CD4-positive, alpha-beta memory T cell (primary cell): ENCODE results near the gene TRIM63. TPM values are rescaled to one million over a fixed set of nuclear protein-coding genes. Genes with fewer than 3 reads are reported as not detected.

ENCODE experiments used
- CTCF ChIA-PET: fragments of 350-600 bp; sonication (Branson Sonifier 250); formaldehyde crosslinking; loops from one replicate; lab custom pipeline; 2021; ENCODE audit warnings: inconsistent platforms; ENCODE audit not compliant: partially characterized antibody; lab: Charles Lee
- POLR2A ChIA-PET: fragments of 350-600 bp; sonication (Branson Sonifier 250); formaldehyde crosslinking; loops from one replicate; lab custom pipeline; 2021; ENCODE audit not compliant: partially characterized antibody; lab: Charles Lee
- DNase-seq, 5 donors: peaks; one replicate each; pipeline versions ENCODE4 v3.0.0 to v3.0.0-alpha.2; 2020 to 2022; ENCODE audit warnings: mixed read lengths in 1 of 5
- H3K27ac ChIP-seq: one replicate; pipeline ENCODE4 v1.7.0; 2013; ENCODE audit warnings: low read depth, low read length
- H3K27me3 ChIP-seq: 2 replicates; pipeline ENCODE4 v1.7.0; 2013; ENCODE audit warnings: mild to moderate bottlenecking, low read length, moderate library complexity; ENCODE audit not compliant: insufficient read depth
- H3K36me3 ChIP-seq: 2 replicates; pipeline ENCODE4 v1.7.0; 2013; ENCODE audit warnings: mild to moderate bottlenecking, low read length, moderate library complexity; ENCODE audit not compliant: insufficient read depth
- H3K4me1 ChIP-seq: 2 replicates; pipeline ENCODE4 v1.7.0; 2013; ENCODE audit warnings: mild to moderate bottlenecking, low read length, moderate library complexity; ENCODE audit not compliant: insufficient read depth
- H3K4me3 ChIP-seq, 2 donors: one replicate each; pipeline ENCODE4 v1.7.0; 2013; ENCODE audit warnings: low read length in 2 of 2, mild to moderate bottlenecking in 1 of 2
- H3K9me3 ChIP-seq, 2 donors: one replicate each; pipeline ENCODE4 v1.7.0; 2013; ENCODE audit warnings: low read length in 2 of 2, control low read depth in 1 of 2; ENCODE audit not compliant: control insufficient read depth in 1 of 2
- H3K27ac Mint-ChIP-seq, 7 donors: one replicate each; pipeline ENCODE4 v1.8.0; 2020 to 2021; ENCODE audit warnings: mixed read lengths in 7 of 7, mild to moderate bottlenecking in 6 of 7, inconsistent platforms in 3 of 7, moderate library complexity in 3 of 7
- H3K27me3 Mint-ChIP-seq, 2 donors: one replicate each; pipeline ENCODE4 v1.8.0; 2020 to 2021; ENCODE audit warnings: mixed read lengths in 2 of 2
- H3K36me3 Mint-ChIP-seq, 2 donors: one replicate each; pipeline ENCODE4 v1.8.0; 2020 to 2021; ENCODE audit warnings: mixed read lengths in 2 of 2, inconsistent platforms in 1 of 2, mild to moderate bottlenecking in 1 of 2
- H3K4me1 Mint-ChIP-seq, 4 donors: one replicate each; pipeline ENCODE4 v1.8.0; 2020 to 2021; ENCODE audit warnings: mixed read lengths in 4 of 4, mild to moderate bottlenecking in 1 of 4
- H3K4me3 Mint-ChIP-seq, 8 donors: one replicate each; pipeline ENCODE4 v1.8.0; 2020 to 2021; ENCODE audit warnings: mixed read lengths in 8 of 8, mild to moderate bottlenecking in 7 of 8, moderate library complexity in 6 of 8, inconsistent platforms in 3 of 8
- H3K9me3 Mint-ChIP-seq, 8 donors: one replicate each; pipeline ENCODE4 v1.8.0; 2020 to 2021; ENCODE audit warnings: mixed read lengths in 8 of 8, mild to moderate bottlenecking in 5 of 8, inconsistent platforms in 3 of 8, moderate library complexity in 1 of 8
- intact Hi-C: fragments of 100-400 bp; cut with micrococcal nuclease; formaldehyde crosslinking; loops from one replicate; pipeline ENCODE4 v1.15.1; 2023
- polyA plus RNA-seq, 2 donors: library from polyadenylated mRNA; unstranded; fragments of 300-500 nt; fragmentation: Illumina TruSeq; gene quantifications; one replicate each; pipeline ENCODE4 v1.2.3, GENCODE V29; 2021
- total RNA-seq, 2 experiments: library from RNA; stranded (reverse); gene quantifications; one replicate each; pipeline ENCODE4 v1.2.3, GENCODE V29; 2021

Gene TRIM63
- total and polyA plus RNA-seq, 4 experiments from 2014 or later: not detected

DNA sequence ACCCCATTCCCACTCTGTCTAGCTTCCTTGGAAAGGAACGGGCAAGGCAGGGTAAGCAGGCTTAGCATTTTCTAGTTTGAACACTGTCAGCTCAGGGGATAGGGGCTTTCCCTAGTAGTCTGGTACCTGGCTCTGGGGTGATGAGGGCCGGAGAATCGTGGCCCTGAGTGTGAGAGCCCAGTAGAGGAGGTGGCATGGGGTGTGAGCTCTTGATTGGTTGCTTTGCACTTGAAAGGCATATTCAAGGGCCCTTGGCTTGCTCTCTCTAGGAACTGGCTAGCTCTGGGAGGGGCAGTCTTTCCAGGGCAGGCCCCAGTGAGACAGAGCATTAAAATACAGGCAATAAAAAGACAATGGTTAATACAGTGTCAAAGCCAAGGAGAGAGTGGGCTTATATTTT is 56.6 kb downstream of the TRIM63 start:
- Mint-ChIP-seq H3K27me3 (peaks cover 0 to 10% of the 10 kb centered on the region in 2 donors), H3K9me3 (no peaks in the 10 kb centered on the region), H3K4me3 (no peak overlapping the region), H3K27ac (no peak overlapping the region), H3K4me1 (peaks cover 0 to 4% (median 0%) of the 10 kb centered on the region in 4 donors), H3K36me3 (no peaks in the 10 kb centered on the region)
- no peak for DNase-seq
- H3K27me3 ChIP-seq: no peaks in the 10 kb centered on the region
- H3K4me3 ChIP-seq: no peak overlapping the region
- intact Hi-C loops: no loop called here
- H3K9me3 ChIP-seq: no peaks in the 10 kb centered on the region
- no peaks in the 10 kb centered on the region for H3K36me3 ChIP-seq
- no peak overlapping the region for H3K27ac ChIP-seq
- no peaks in the 10 kb centered on the region for H3K4me1 ChIP-seq
- CTCF ChIA-PET: interaction anchor here (1.2 to 2.4 kb wide), 2 partner anchors 9 to 115 kb away, joined by 4 to 8 read pairs; no protein-coding TSS in a partner anchor
- POLR2A ChIA-PET: interaction anchor here (0.6 kb wide), 1 partner anchor 135 kb away, joined by 3 read pairs; no protein-coding TSS in a partner anchor

DNA sequence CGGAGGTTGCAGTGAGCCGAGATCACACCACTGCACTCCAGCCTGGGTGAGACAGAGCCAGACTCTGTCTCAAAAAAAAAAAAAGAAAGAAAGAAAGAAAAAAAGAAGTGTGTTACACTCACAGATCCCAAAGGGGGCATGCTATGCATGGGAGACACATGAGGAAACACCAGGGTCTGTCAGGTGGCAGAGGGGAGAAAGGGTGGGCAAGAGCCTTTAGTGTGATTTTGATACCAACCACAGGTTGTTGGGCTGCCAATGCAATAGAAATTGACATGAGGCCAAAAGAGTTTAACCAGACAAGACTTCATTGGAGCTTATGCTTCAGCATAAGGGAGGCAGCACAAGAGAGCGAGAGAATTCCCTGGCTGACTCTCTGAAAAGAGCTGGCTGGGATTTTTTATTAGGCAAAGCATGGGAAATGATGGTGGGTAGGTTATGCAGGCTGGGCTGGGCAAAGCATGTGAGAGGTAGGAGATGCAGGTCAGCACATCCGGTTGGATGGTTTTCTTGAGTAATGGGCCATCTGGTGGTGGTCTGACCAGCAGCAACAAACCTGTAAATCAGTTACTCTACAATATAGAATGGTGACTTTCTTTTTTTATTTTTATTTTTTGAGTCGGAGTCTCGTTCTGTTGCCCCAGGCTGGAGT is 57.5 kb downstream of the TRIM63 start:
- POLR2A ChIA-PET: no interaction called here
- intact Hi-C loops: no loop called here
- CTCF ChIA-PET: interaction anchor here (1.2 to 2.4 kb wide), 2 partner anchors 8 to 114 kb away, joined by 4 to 8 read pairs; no protein-coding TSS in a partner anchor
- H3K27ac Mint-ChIP-seq: no peak overlapping the region
- no peaks in the 10 kb centered on the region for H3K36me3 ChIP-seq
- DNase-seq: no peak
- peaks cover 0 to 11% of the 10 kb centered on the region in 2 donors for H3K27me3 Mint-ChIP-seq
- H3K27me3 ChIP-seq: no peaks in the 10 kb centered on the region
- H3K9me3 Mint-ChIP-seq: no peaks in the 10 kb centered on the region
- no peak overlapping the region for H3K4me3 ChIP-seq
- H3K4me3 Mint-ChIP-seq: no peak overlapping the region
- H3K4me1 ChIP-seq: no peaks in the 10 kb centered on the region
- H3K36me3 Mint-ChIP-seq: no peaks in the 10 kb centered on the region
- H3K4me1 Mint-ChIP-seq: peaks cover 0 to 4% (median 0%) of the 10 kb centered on the region in 4 donors
- H3K9me3 ChIP-seq: no peaks in the 10 kb centered on the region
- no peak overlapping the region for H3K27ac ChIP-seq

GRCh38 chr1:26006710-26007109 is 60.7 kb downstream of the TRIM63 start:
- POLR2A ChIA-PET: no interaction called here
- H3K4me1 Mint-ChIP-seq: peaks cover 0 to 4% (median 0%) of the 10 kb centered on the region in 4 donors
- Histone ChIP-seq H3K4me1 (no peaks in the 10 kb centered on the region), H3K27me3 (no peaks in the 10 kb centered on the region), H3K9me3 (no peaks in the 10 kb centered on the region), H3K27ac (no peak overlapping the region), H3K4me3 (no peak overlapping the region), H3K36me3 (no peaks in the 10 kb centered on the region)
- CTCF ChIA-PET: no interaction called here
- intact Hi-C loops: no loop called here
- H3K27me3 Mint-ChIP-seq: peaks cover 0 to 14% of the 10 kb centered on the region in 2 donors
- H3K27ac Mint-ChIP-seq: peak overlapping the region in 1 of 7 donors; percentile 48
- no peak for DNase-seq
- H3K4me3 Mint-ChIP-seq: no peak overlapping the region
- no peaks in the 10 kb centered on the region for H3K9me3 Mint-ChIP-seq
- no peaks in the 10 kb centered on the region for H3K36me3 Mint-ChIP-seq

- H3K27ac Mint-ChIP-seq: no peak overlapping the region
- Histone ChIP-seq H3K4me1 (no peaks in the 10 kb centered on the region), H3K27ac (no peak overlapping the region), H3K9me3 (no peaks in the 10 kb centered on the region), H3K27me3 (no peaks in the 10 kb centered on the region), H3K36me3 (no peaks in the 10 kb centered on the region), H3K4me3 (no peak overlapping the region)
- ChIA-PET POLR2A (no interaction called here), CTCF (interaction anchor here (12.9 kb wide), 1 partner anchor 109 kb away, joined by 583 read pairs; no protein-coding TSS in a partner anchor)
- H3K36me3 Mint-ChIP-seq: no peaks in the 10 kb centered on the region
- H3K4me1 Mint-ChIP-seq: peaks cover 0 to 4% (median 0%) of the 10 kb centered on the region in 4 donors
- no peak for DNase-seq
- no peak overlapping the region for H3K4me3 Mint-ChIP-seq
- intact Hi-C loops: no loop called here
- peaks cover 0 to 9% of the 10 kb centered on the region in 2 donors for H3K27me3 Mint-ChIP-seq
- H3K9me3 Mint-ChIP-seq: no peaks in the 10 kb centered on the region
These were observed 61.9 kb downstream of the TRIM63 start for GRCh38 chr1:26005434-26006105.

GRCh38 chr1:26003756-26004155 is 63.7 kb downstream of the TRIM63 start:
- DNase-seq: no peak
- Histone ChIP-seq H3K27me3 (no peaks in the 10 kb centered on the region), H3K4me1 (peaks cover under 1% of the 10 kb centered on the region), H3K4me3 (no peak overlapping the region), H3K36me3 (no peaks in the 10 kb centered on the region), H3K9me3 (no peaks in the 10 kb centered on the region), H3K27ac (no peak overlapping the region)
- H3K36me3 Mint-ChIP-seq: no peaks in the 10 kb centered on the region
- ChIA-PET POLR2A (no interaction called here), CTCF (interaction anchor here (1.0 to 12.9 kb wide), 3 partner anchors 13 to 107 kb away, joined by 3 to 583 read pairs (median 3); no protein-coding TSS in a partner anchor)
- no peaks in the 10 kb centered on the region for H3K9me3 Mint-ChIP-seq
- H3K27ac Mint-ChIP-seq: no peak overlapping the region
- peaks cover 0 to 8% of the 10 kb centered on the region in 2 donors for H3K27me3 Mint-ChIP-seq
- intact Hi-C loops: no loop called here
- H3K4me1 Mint-ChIP-seq: peaks cover 0 to 1% (median under 1%) of the 10 kb centered on the region in 4 donors
- H3K4me3 Mint-ChIP-seq: no peak overlapping the region

- H3K9me3 Mint-ChIP-seq: no peaks in the 10 kb centered on the region
- intact Hi-C loops: no loop called here
- H3K9me3 ChIP-seq: no peaks in the 10 kb centered on the region
- no peak overlapping the region for H3K4me3 ChIP-seq
- POLR2A ChIA-PET: no interaction called here
- no peak overlapping the region for H3K27ac Mint-ChIP-seq
- peaks cover 5% of the 10 kb centered on the region for H3K4me1 ChIP-seq
- no peaks in the 10 kb centered on the region for H3K36me3 ChIP-seq
- H3K4me3 Mint-ChIP-seq: no peak overlapping the region
- peaks cover under 1 to 6% (median 5%) of the 10 kb centered on the region in 4 donors for H3K4me1 Mint-ChIP-seq
- no peaks in the 10 kb centered on the region for H3K36me3 Mint-ChIP-seq
- H3K27me3 ChIP-seq: no peaks in the 10 kb centered on the region
- CTCF ChIA-PET: interaction anchor here (1.0 to 12.9 kb wide), 3 partner anchors 13 to 107 kb away, joined by 3 to 583 read pairs (median 3); no protein-coding TSS in a partner anchor
- no peak overlapping the region for H3K27ac ChIP-seq
- no peak for DNase-seq
- H3K27me3 Mint-ChIP-seq: peaks cover 0 to 8% of the 10 kb centered on the region in 2 donors
These were observed 64.2 kb downstream of the TRIM63 start for GRCh38 chr1:26003262-26003661.
